ENCODE results near the gene AUNIP. TPM values are rescaled to one million over a fixed set of nuclear protein-coding genes. Genes with fewer than 3 reads are reported as not detected.
A peak's percentile ranks its signal among the peaks of the same experiment; 100 is the strongest.

AUNIP gene
- total RNA-seq, 1 experiment from 2014 or later = 22.2 TPM

DNA sequence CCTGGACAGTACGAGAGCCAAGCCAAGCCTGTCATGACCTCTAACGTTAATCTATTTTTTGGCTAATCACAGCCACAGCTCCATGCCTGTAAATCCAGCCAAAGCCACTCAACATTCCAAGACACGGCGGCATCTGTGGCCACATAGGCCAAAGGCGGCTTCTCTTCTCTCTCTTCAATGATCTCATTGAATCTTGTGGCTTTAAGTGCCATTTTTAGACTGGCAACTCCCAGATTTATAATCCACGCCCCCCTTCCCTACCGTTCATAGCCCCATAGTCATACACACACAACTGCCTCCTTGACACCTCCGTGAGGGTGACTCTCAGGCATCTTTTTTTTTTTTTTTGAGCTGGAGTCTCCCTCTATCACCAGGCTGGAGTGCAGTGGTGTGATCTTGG, 64.9 kb downstream of the AUNIP start:
- Histone ChIP-seq H3K23me2 (ENCODE audit: insufficient read length, low read depth, low read length, poor library complexity, severe bottlenecking) (no peaks in the 10 kb centered on the region), H3K9ac (ENCODE audit: extremely low read depth, insufficient read length, low read length) (no peak overlapping the region), H2BK12ac (ENCODE audit: insufficient read length, low read depth, low read length) (no peak overlapping the region), H2BK20ac (ENCODE audit: low read depth, low read length, poor library complexity, severe bottlenecking) (no peak overlapping the region), H4K8ac (replicated peaks; ENCODE audit: insufficient read length, low read depth, low read length) (no peak overlapping the region), H2BK5ac (ENCODE audit: insufficient read length, low read length) (no peak overlapping the region), H3K27me3 (ENCODE audit: insufficient read depth, low read length) (no peaks in the 10 kb centered on the region), H3K27ac (ENCODE audit: insufficient read length, low read depth, low read length) (no peak overlapping the region), H3K79me2 (ENCODE audit: insufficient read depth, low read length) (no peaks in the 10 kb centered on the region), H3K56ac (ENCODE audit: insufficient read length, low read depth, low read length) (no peak overlapping the region), H2BK15ac (ENCODE audit: low read depth, low read length) (no peak overlapping the region), H3T11ph (ENCODE audit: low read length) (no peak overlapping the region), H2AFZ (ENCODE audit: low read length) (no peak overlapping the region), H3K9me3 (ENCODE audit: control insufficient read depth, low read depth, low read length) (no peaks in the 10 kb centered on the region), H3K18ac (ENCODE audit: insufficient read length, low read depth, low read length) (no peak overlapping the region), H3K4ac (ENCODE audit: low read depth, low read length) (no peak overlapping the region), H3K14ac (ENCODE audit: insufficient read depth, low read length) (no peak overlapping the region), H3K23ac (ENCODE audit: insufficient read length, low read depth, low read length) (no peak overlapping the region), H2BK120ac (ENCODE audit: low read depth, low read length, poor library complexity, severe bottlenecking) (no peak overlapping the region), H2AK5ac (ENCODE audit: insufficient read length, low read length) (no peak overlapping the region), H3K79me1 (ENCODE audit: insufficient read depth, low read depth, low read length, poor library complexity, severe bottlenecking) (no peaks in the 10 kb centered on the region), H4K20me1 (ENCODE audit: control insufficient read depth, insufficient read depth, insufficient read length) (no peaks in the 10 kb centered on the region), H3K4me1 (ENCODE audit: insufficient read depth, low read length) (no peaks in the 10 kb centered on the region), H3K4me2 (ENCODE audit: insufficient read depth, insufficient read length, low read length) (no peak overlapping the region), H4K91ac (ENCODE audit: insufficient read length, low read depth, low read length) (no peak overlapping the region), H4K5ac (ENCODE audit: insufficient read length, low read depth, low read length) (no peak overlapping the region)
- H3K36me3 Mint-ChIP-seq (ENCODE audit: insufficient read depth in 1 of 3, low read depth in 3 of 3) = peaks cover 0 to 2% (median 1%) of the 10 kb centered on the region in 3 experiments; a peak in 1 of 7 replicates
- no CpG with 5 or more reads among the region's 8 CpGs for WGBS (ENCODE audit: extremely low coverage, insufficient read length, low lambda C conversion rate)
- H3K4me3 Mint-ChIP-seq = no peak overlapping the region
- DNase-seq = no peak
- H3K4me1 Mint-ChIP-seq = peaks cover 11 to 19% of the 10 kb centered on the region in 2 experiments
- TF ChIP-seq, protein P1, sequence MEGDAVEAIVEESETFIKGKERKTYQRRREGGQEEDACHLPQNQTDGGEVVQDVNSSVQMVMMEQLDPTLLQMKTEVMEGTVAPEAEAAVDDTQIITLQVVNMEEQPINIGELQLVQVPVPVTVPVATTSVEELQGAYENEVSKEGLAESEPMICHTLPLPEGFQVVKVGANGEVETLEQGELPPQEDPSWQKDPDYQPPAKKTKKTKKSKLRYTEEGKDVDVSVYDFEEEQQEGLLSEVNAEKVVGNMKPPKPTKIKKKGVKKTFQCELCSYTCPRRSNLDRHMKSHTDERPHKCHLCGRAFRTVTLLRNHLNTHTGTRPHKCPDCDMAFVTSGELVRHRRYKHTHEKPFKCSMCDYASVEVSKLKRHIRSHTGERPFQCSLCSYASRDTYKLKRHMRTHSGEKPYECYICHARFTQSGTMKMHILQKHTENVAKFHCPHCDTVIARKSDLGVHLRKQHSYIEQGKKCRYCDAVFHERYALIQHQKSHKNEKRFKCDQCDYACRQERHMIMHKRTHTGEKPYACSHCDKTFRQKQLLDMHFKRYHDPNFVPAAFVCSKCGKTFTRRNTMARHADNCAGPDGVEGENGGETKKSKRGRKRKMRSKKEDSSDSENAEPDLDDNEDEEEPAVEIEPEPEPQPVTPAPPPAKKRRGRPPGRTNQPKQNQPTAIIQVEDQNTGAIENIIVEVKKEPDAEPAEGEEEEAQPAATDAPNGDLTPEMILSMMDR (conservative IDR thresholded peaks at IDR 0.05) = no peak
- peaks cover 2% of the 10 kb centered on the region for H3K27me3 Mint-ChIP-seq (ENCODE audit: low read depth)
- peak overlapping the region in 1 of 3 experiments; percentile 20; a peak in 1 of 7 replicates for H3K27ac Mint-ChIP-seq
- H3K9me3 Mint-ChIP-seq = no peaks in the 10 kb centered on the region; a peak in 1 of 5 replicates

Data from H9 (cell line).